Upper lobe of right lung (tissue), 1 donor: ENCODE results near the gene HIP1. TPM values are rescaled to one million over a fixed set of nuclear protein-coding genes. Genes with fewer than 3 reads are reported as not detected.

Experiments
- ATAC-seq: fragments of 200-7000 bp; cut with Tn5 transposase; one replicate; pipeline ENCODE4 v1.9.1; 2020; ENCODE audit warnings: mild to moderate bottlenecking, moderate library complexity
- DNase-seq: peaks from one replicate; pipeline ENCODE4 v3.0.0-alpha.2; 2020
- H3K27ac ChIP-seq: fragments of 200-600 bp; one replicate; pipeline ENCODE4 v1.8.0; 2022
- H3K27me3 ChIP-seq: fragments of 200-600 bp; one replicate; pipeline ENCODE4 v1.8.0; 2022; ENCODE audit warnings: mild to moderate bottlenecking
- H3K36me3 ChIP-seq: fragments of 200-600 bp; one replicate; pipeline ENCODE4 v1.8.0; 2022
- H3K4me1 ChIP-seq: fragments of 200-600 bp; one replicate; pipeline ENCODE4 v1.8.0; 2022
- H3K4me3 ChIP-seq: fragments of 200-600 bp; one replicate; pipeline ENCODE4 v1.8.0; 2022; ENCODE audit warnings: mild to moderate bottlenecking
- H3K9me3 ChIP-seq: fragments of 200-600 bp; one replicate; pipeline ENCODE4 v1.8.0; 2022
- CTCF ChIP-seq: fragments of 200-600 bp; IDR thresholded peaks from one replicate; pipeline ENCODE4 v1.8.0; 2022; ENCODE audit warnings: antibody characterized with exemption
- intact Hi-C: fragments of 100-400 bp; cut with DNase I; formaldehyde crosslinking; loops from one replicate; pipeline ENCODE4 v1.11.0; 2022
- total RNA-seq: library from RNA; stranded (reverse); fragmentation: NEBNext Ultra II Directional; extraction: Animal tissue kit (Norgen Biotek cat#: 25700); gene quantifications from one replicate; pipeline ENCODE4 v1.2.1, GENCODE V29; 2021
- donor health status: DM: no; HTN: yes; CAD: no; lungs with severe emphysema.

HIP1 gene
- total RNA-seq, 1 donor from 2014 or later: 86.2 TPM

GRCh38 chr7:75579899-75580298 is 158.8 kb downstream of the HIP1 start:
- ATAC-seq (peak; percentile 53), DNase-seq (no peak)
- no peaks in the 10 kb centered on the region for H3K9me3 ChIP-seq
- no peak overlapping the region for H3K27ac ChIP-seq
- TF ChIP-seq CTCF: no peak
- no peaks in the 10 kb centered on the region for H3K4me1 ChIP-seq
- no peak overlapping the region for H3K4me3 ChIP-seq
- no peaks in the 10 kb centered on the region for H3K27me3 ChIP-seq
- peaks cover 74% of the 10 kb centered on the region for H3K36me3 ChIP-seq
- intact Hi-C loops: loop anchor here (10.0 kb wide), 1 partner anchor 185 kb away; no protein-coding TSS in a partner anchor

- peaks cover 76% of the 10 kb centered on the region for H3K36me3 ChIP-seq
Measured at GRCh38 chr7:75578081-75578480, 160.7 kb downstream of the HIP1 start.

GRCh38 chr7:75575488-75576121 is 163.1 kb downstream of the HIP1 start:
- H3K36me3 ChIP-seq: peaks cover 77% of the 10 kb centered on the region
- no peak for ATAC-seq
- no peak for TF ChIP-seq CTCF
- no peaks in the 10 kb centered on the region for H3K27me3 ChIP-seq
- H3K9me3 ChIP-seq: no peaks in the 10 kb centered on the region
- H3K4me1 ChIP-seq: no peaks in the 10 kb centered on the region
- no peak for DNase-seq
- no peak overlapping the region for H3K27ac ChIP-seq
- intact Hi-C loops: loop anchor here (10.0 kb wide), 1 partner anchor 189 kb away; no protein-coding TSS in a partner anchor
- no peak overlapping the region for H3K4me3 ChIP-seq

More at GRCh38 chr7:75578081-75578480, 160.7 kb downstream of the HIP1 start:
- H3K9me3 ChIP-seq: no peaks in the 10 kb centered on the region
- intact Hi-C loops: loop anchor here (10.0 kb wide), 1 partner anchor 187 kb away; no protein-coding TSS in a partner anchor
- no peaks in the 10 kb centered on the region for H3K27me3 ChIP-seq
- ATAC-seq: no peak
- no peak overlapping the region for H3K4me3 ChIP-seq
- DNase-seq: no peak
- H3K4me1 ChIP-seq: no peaks in the 10 kb centered on the region
- no peak overlapping the region for H3K27ac ChIP-seq
- TF ChIP-seq CTCF: no peak

GRCh38 chr7:75573477-75574019 is 165.2 kb downstream of the HIP1 start:
- TF ChIP-seq CTCF: no peak
- no peak for ATAC-seq
- intact Hi-C loops: loop anchor here (10.0 kb wide), 1 partner anchor 191 kb away; no protein-coding TSS in a partner anchor

GRCh38 chr7:75572814-75573213 is 165.9 kb downstream of the HIP1 start:
- H3K27me3 ChIP-seq: no peaks in the 10 kb centered on the region
- DNase-seq (no peak), ATAC-seq (no peak)
- no peak overlapping the region for H3K27ac ChIP-seq
- peaks cover 62% of the 10 kb centered on the region for H3K36me3 ChIP-seq
- H3K9me3 ChIP-seq: no peaks in the 10 kb centered on the region
- H3K4me3 ChIP-seq: no peak overlapping the region
- no peaks in the 10 kb centered on the region for H3K4me1 ChIP-seq
- intact Hi-C loops: loop anchor here (10.0 kb wide), 1 partner anchor 192 kb away; no protein-coding TSS in a partner anchor
- TF ChIP-seq CTCF: no peak

More at GRCh38 chr7:75573477-75574019, 165.2 kb downstream of the HIP1 start:
- no peak overlapping the region for H3K27ac ChIP-seq
- no peaks in the 10 kb centered on the region for H3K4me1 ChIP-seq
- no peaks in the 10 kb centered on the region for H3K9me3 ChIP-seq
- peaks cover 65% of the 10 kb centered on the region for H3K36me3 ChIP-seq
- no peak for DNase-seq
- no peaks in the 10 kb centered on the region for H3K27me3 ChIP-seq
- H3K4me3 ChIP-seq: no peak overlapping the region
